HG03064 (cell line): Measurements from ENCODE around the gene CDC42EP5.
"Not testable (repeated sequence)": the region's sequence is repeated elsewhere in the genome, so short reads cannot be mapped to it uniquely, and the experiment has no call there.

Source experiments
- ATAC-seq: cut with Tn5 transposase; IDR thresholded peaks from one replicate; pipeline ENCODE4 v1.9.1; 2021; ENCODE audit warnings: low read depth; ENCODE audit not compliant: unreplicated experiment

CDC42EP5 gene, protein sequence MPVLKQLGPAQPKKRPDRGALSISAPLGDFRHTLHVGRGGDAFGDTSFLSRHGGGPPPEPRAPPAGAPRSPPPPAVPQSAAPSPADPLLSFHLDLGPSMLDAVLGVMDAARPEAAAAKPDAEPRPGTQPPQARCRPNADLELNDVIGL

DNA sequence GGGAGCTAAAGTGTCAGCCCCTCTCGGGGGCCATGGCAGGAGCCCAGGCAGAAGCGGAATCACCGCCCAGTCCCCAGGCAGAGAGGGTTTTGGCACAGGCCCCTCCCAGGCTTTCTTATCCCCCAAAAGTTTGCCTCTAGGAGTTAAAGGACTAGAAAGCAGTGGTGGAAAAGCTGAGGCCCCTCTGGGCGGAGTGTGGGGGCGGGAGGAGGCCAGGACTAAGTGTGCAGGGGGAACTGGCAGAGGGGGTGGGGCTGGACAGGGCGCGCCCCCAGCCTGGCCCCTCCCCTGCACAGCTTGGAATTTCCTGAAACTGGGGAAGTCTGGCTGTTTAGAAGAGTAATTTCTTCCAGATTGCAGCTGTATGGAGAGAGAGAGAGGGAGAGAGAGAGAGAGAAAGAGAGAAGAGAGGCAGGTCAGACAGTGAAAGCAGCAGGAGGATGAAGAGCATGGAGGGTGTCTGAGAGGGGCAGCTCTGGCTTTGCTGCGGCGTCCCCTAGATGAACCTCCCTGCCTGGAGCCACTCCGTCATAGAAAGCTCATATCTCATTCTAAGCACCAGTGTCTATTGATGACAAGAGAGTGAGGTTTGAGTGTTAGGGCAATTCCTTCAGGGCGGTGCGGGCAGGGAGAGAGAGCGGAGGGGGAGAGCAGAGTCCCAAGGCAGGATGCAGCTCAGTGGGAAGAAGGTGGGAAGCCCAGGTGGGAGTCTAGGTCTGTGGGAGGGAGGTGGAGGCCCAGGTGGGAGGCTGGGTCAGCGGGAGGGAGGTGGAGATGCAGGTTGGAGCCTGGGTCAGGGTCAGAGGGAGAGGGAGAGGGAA, at the start of gene CDC42EP5:
Gene CDC42EP5 (minus strand): TSS at position 226 of the 821 bp plus-strand sequence. CDS start 7,749 bp downstream, outside the sequence.
- no peak for ATAC-seq

GRCh38 chr19:54521860-54522513, 48.9 kb upstream of the CDC42EP5 start:
- ATAC-seq = no peak

- no peak for ATAC-seq
Observed at GRCh38 chr19:54521022-54521859, 48.1 kb upstream of the CDC42EP5 start.

DNA sequence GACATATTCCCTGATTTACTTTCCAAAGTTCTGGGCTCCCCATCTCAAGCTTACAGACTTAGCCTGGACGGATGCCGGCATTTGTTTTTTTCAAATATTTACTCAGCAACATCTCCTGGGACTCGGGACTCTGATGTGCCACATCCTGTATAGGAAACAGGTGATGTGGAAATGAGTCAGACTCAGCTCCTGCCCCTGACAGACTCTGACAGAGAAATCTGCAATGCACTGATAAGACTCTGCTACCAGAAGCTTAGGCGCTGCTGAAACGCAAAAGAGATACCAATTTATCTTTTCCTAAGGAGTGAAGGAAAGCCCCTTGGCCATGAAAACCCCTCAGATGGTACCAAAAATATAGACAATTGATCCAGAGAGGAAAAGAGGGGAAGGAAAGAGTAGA, 45.7 kb upstream of the CDC42EP5 start:
- ATAC-seq = no peak

DNA sequence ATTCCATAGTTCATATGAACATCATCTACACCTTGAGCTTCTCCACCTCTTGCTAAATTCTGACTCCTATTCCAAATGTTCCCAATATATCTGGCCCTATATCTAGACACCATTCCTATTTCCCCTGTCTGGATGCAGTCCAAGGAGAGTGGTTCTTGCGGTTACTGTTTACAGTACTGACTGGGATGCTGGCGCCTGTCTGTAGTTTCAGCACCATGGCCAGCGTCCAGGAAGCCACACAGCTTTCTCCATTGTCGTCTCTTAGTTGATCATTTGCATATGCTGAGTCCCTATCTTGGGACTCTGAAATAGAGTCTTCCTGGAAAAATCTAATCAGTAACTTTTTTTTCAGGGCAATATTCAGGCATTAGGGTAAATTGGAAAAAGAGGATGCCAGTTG, 44.4 kb upstream of the CDC42EP5 start:
- no peak for ATAC-seq

DNA sequence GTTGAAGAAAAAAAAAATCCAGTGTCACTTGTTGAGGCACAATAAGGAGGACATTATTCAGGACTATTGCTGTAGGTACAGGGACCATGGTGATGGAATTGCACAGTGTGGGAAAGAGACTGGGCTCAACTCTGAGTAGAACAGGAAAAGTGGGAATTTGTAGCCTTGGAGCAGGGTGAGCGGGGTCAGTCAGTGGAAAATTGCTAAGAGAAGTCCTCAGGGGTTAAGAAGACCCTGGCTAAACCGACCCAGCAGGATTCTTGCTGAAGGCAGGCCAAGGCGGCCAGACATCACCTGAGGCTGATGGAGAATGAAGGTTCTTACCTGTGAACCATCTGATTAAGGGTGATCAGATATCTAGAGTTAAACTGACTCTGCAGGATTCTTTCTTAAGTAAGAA, 42.1 kb upstream of the CDC42EP5 start:
- no peak for ATAC-seq

DNA sequence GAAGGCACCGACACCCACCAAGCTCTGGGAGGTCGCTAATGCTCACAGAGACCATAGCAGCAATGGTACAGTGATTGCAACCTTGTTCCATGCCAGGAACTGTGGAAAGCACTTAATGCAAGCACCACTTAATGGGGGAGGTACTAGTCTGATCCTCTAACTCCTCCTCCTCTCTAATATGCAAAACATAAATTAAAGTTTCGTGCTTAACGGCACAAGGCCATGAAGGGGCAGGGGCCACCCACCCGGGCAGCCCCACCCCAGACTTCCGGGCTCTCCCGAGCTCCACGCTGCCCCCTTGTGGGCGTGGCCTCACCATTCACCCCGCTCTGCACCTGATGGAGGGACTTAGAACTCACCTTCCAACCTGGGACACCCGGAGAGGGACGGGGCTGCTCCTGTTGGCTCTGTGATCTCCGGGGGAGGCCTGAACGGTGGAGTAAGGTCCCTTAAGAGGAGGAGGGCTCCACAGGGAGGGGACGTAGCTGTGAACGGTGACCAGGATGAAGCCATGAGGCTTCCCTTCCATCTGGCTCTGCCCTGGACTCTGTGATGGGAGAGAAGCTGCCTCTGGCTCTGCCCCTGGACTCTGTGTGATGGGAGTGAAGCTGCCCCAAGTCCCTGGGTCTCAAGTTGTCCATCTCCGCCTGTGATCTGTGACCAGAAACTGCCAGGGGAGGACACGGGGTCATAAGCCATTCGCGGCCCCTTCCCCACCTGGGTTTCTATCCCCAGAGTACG, 36.3 kb upstream of the CDC42EP5 start:
- not testable (repeated sequence) for ATAC-seq

- not testable (repeated sequence) for ATAC-seq
Observed at GRCh38 chr19:54508487-54508886, 35.4 kb upstream of the CDC42EP5 start.

GRCh38 chr19:54507824-54508223, 34.7 kb upstream of the CDC42EP5 start:
- ATAC-seq = no peak

DNA sequence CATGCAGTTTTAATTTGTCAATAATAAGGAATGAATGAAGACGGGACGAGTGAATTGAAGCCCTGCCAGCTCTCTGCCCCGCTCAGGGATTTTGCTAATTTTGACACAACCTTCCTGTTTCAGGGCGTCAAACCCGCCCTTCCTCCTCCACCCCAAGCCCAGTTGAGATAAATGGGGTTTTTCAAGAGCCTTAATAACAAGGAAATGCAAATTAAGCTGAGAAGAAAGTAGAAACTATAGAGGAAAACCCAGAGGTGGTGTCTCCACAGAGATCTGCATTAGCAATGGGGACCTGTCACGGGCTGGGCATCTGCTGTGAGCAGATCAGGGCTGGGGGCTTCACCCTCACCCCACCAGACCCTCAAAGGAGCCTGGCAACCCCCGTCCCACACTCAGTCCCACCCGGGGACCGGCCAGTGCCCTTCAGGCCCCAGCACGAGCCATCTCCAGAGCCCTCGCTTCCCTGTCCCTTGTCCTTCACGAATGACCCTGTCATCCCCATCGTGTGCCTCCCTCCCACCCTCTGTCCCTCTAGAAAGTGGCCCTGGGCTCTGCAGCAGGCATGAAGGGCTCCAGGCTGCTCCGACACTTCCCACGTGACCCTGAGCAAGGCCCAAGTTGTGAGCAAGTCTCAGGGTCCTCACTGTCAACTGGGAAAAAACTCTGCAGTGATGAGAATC, 34.1 kb upstream of the CDC42EP5 start:
- not testable (repeated sequence) for ATAC-seq

GRCh38 chr19:54506079-54506478, 33.0 kb upstream of the CDC42EP5 start:
- no peak for ATAC-seq

GRCh38 chr19:54505542-54505941, 32.4 kb upstream of the CDC42EP5 start:
- ATAC-seq = not testable (repeated sequence)

- no peak for ATAC-seq
Observed at GRCh38 chr19:54502518-54503048, 29.5 kb upstream of the CDC42EP5 start, which contains the start of gene LAIR2. LAIR2 (plus strand) TSS chr19:54502831; CDS start chr19:54502919, 88 bp downstream.

DNA sequence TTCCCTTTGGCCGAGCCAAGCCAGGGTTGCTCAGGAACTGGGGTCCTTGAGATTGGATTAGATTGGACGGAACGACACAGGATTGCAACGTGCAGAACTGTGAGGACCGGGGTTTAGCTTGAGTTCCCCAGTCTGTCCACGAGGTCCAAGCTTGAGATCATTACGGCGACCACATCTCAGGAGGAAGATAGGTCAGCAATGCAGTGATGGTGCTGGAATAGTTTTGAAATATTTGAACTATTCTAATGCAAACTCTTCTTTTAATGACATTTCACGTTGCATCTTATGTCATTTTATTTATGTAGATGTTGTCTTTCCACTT, 25.3 kb upstream of the CDC42EP5 start:
- not testable (repeated sequence) for ATAC-seq

DNA sequence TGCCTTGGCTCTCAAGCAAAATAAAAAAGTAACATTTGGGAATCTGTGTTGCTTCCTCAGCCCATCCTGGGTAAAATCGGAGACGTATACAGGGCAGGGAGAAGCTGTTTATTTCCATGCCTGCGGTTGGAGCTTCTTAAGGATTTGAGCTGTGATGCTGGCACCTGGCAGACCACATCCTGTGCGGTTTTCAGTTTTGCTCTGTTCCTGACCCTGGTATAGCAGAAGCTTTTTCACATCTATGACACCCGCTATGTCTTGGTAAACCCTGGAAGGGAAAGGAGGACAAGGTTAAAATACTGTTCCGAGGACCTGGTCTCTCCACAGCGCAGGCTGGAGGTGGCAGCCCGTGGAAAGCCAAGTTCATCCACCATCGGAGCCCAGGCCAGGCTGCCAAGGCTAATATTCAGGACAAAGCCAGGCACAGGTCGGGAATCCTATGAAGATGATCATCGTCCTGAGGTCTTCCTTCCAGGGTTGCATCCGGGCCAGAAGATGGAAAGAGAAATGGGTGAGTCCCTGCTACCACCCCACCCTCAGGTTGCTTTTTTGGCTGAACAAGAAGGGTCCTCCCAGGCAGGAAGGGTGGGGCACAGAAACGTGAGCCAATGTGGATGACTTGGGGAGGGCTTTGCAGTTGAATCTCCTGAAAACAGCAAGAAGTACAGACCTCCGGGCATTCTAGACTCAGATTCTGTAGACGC, 24.8 kb upstream of the CDC42EP5 start:
- ATAC-seq = not testable (repeated sequence)

DNA sequence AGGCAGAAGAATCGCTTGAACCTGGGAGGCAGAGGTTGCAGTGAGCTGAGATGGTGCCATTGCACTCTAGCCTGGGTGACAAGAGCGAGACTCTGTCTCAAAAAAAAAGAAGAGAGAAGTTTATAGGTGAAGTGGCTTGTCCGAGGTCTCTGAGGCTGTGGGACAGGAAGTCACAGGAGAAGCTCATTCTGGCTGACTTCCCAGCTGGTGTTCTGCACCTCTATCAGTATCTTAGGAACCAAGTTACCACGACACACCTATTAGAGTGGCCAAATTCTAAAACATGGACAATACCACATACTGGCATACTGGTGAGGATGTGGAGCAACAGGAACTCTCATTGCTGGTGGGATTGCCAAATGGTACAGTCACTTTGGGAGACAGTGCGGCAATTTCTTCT, 22.2 kb upstream of the CDC42EP5 start:
- ATAC-seq = not testable (repeated sequence)

DNA sequence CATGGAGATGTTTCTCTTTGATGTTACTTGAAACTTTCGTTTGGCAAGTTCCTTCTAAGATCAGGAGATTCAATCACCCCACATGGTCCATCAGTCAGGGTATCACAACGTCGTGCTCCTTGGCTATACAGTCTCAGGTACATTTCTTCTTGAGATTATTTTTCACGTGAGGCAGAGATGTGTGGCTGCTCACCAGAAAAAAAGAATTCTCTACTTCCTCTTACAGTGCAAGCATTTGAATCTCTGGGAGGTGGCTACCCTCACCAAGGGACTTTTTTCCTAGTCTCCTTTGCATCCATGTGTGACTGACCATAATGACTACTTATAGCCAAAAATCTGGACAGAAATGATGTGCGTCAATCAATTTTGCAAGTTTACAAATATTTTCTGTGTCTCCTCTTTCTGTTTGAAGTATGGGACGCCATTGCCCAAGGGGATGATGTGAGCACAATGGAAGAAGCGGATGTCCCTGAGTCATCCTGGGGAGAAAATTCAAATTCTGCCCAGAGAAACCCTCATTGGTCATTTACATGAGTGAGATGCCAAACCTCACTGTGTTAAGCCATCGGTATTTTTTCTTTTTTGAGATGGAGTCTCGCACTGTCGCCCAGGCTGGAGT, 21.0 kb upstream of the CDC42EP5 start:
- no peak for ATAC-seq

- not testable (repeated sequence) for ATAC-seq
Observed at GRCh38 chr19:54493056-54493455, 20.0 kb upstream of the CDC42EP5 start.
